Esophagus squamous epithelium (tissue), 5 donors: ENCODE measurements around the gene EHMT1. TPM values are rescaled to one million over a fixed set of nuclear protein-coding genes. Genes with fewer than 3 reads are reported as not detected.

Experiments used
- DNase-seq: peaks from one replicate; lab custom pipeline; 2025; lab: John Stamatoyannopoulos, UW
- H3K27ac ChIP-seq, 4 donors: fragments of 200-600 bp; sonication (generic); one replicate each; pipeline ENCODE4 v1.5.1; 2016 to 2019; ENCODE audit warnings: mild to moderate bottlenecking in 1 of 4
- H3K27me3 ChIP-seq, 4 donors: fragments of 200-600 bp; sonication (generic); 1 replicate in 3 of 4; 2 replicates in 1 of 4; pipeline versions ENCODE4 v1.5.1 to v1.6.0; 2017 to 2021; ENCODE audit warnings: antibody characterized with exemption in 1 of 4
- H3K36me3 ChIP-seq, 3 donors: fragments of 200-600 bp; sonication (generic); one replicate each; pipeline ENCODE4 v1.5.1; 2016 to 2019
- H3K4me1 ChIP-seq, 3 donors: fragments of 200-600 bp; sonication (generic); one replicate each; pipeline ENCODE4 v1.5.1; 2017 to 2019
- H3K4me3 ChIP-seq, 4 donors: fragments of 200-600 bp; sonication (generic); 1 replicate in 3 of 4; 2 replicates in 1 of 4; pipeline ENCODE4 v1.5.1; 2016 to 2019; ENCODE audit warnings: mild to moderate bottlenecking in 2 of 4, moderate library complexity in 1 of 4
- H3K9me3 ChIP-seq, 3 donors: fragments of 200-600 bp; sonication (generic); one replicate each; pipeline ENCODE4 v1.5.1; 2016 to 2019
- CTCF ChIP-seq, 6 experiments: fragments of 450-650 bp in 4 of 6; fragments of 200-600 bp in 2 of 6; sonication (generic) in 2 of 6; IDR thresholded peaks; one replicate each; pipeline ENCODE4 v1.5.1; 2016 to 2019; ENCODE audit warnings: antibody characterized with exemption in 6 of 6, mild to moderate bottlenecking in 4 of 6, moderate library complexity in 4 of 6
- POLR2A ChIP-seq, 4 donors: fragments of 450-650 bp; IDR thresholded peaks; one replicate each; pipeline ENCODE4 v1.6.1; 2017; ENCODE audit warnings: antibody characterized with exemption in 4 of 4, mild to moderate bottlenecking in 4 of 4, moderate library complexity in 3 of 4
- WGBS, 2 donors: methylation state at CpG; one replicate each; pipeline ENCODE4 v1.1.5; 2018; 5-methylcytosine and 5-hydroxymethylcytosine counted together
- intact Hi-C: fragments of 100-400 bp; cut with DNase I; formaldehyde crosslinking; loops from one replicate; pipeline ENCODE4 v1.15.0; 2022
- total RNA-seq, 4 donors: library from RNA; depleted of rRNA; stranded (reverse); fragments of >200 nt; gene quantifications; one replicate each; pipeline ENCODE4 v1.1.0, GENCODE V29; 2016
- donor health status: DM: yes; HTN: yes; CAD: no.

The EHMT1 gene
- total RNA-seq, 4 donors from 2014 or later: 42.8 to 87.0 (median 65.0) TPM

GRCh38 chr9:137688261-137688660 lies 69.5 kb downstream of the EHMT1 start:
- peaks cover 0 to 16% (median 0%) of the 10 kb centered on the region in 3 donors for H3K36me3 ChIP-seq
- H3K4me3 ChIP-seq: no peak overlapping the region
- no peak overlapping the region for H3K27ac ChIP-seq
- H3K4me1 ChIP-seq: peaks cover 0 to 64% (median 7%) of the 10 kb centered on the region in 3 donors
- TF ChIP-seq CTCF (IDR thresholded peaks at IDR 0.05) (no peak), POLR2A (IDR thresholded peaks at IDR 0.05) (no peak)
- no peak for DNase-seq
- WGBS, 2 donors: 87 to 90% methylated on average over 7 of the region's 7 CpGs
- intact Hi-C loops: no loop called here
- H3K9me3 ChIP-seq: no peaks in the 10 kb centered on the region
- no peaks in the 10 kb centered on the region for H3K27me3 ChIP-seq

- WGBS, 2 donors: 73 to 82% methylated on average over 7 of the region's 8 CpGs
- peaks cover 0 to 16% (median 0%) of the 10 kb centered on the region in 3 donors for H3K36me3 ChIP-seq
- H3K27ac ChIP-seq: no peak overlapping the region
- H3K4me1 ChIP-seq: peaks cover 0 to 66% (median 7%) of the 10 kb centered on the region in 3 donors
- no peak for TF ChIP-seq POLR2A (IDR thresholded peaks at IDR 0.05)
- TF ChIP-seq CTCF (IDR thresholded peaks at IDR 0.05): no peak
- intact Hi-C loops: no loop called here
- no peak overlapping the region for H3K4me3 ChIP-seq
- H3K27me3 ChIP-seq: no peaks in the 10 kb centered on the region
- no peak for DNase-seq
- H3K9me3 ChIP-seq: no peaks in the 10 kb centered on the region
These were observed 69.9 kb downstream of the EHMT1 start for GRCh38 chr9:137688725-137689124.

DNA sequence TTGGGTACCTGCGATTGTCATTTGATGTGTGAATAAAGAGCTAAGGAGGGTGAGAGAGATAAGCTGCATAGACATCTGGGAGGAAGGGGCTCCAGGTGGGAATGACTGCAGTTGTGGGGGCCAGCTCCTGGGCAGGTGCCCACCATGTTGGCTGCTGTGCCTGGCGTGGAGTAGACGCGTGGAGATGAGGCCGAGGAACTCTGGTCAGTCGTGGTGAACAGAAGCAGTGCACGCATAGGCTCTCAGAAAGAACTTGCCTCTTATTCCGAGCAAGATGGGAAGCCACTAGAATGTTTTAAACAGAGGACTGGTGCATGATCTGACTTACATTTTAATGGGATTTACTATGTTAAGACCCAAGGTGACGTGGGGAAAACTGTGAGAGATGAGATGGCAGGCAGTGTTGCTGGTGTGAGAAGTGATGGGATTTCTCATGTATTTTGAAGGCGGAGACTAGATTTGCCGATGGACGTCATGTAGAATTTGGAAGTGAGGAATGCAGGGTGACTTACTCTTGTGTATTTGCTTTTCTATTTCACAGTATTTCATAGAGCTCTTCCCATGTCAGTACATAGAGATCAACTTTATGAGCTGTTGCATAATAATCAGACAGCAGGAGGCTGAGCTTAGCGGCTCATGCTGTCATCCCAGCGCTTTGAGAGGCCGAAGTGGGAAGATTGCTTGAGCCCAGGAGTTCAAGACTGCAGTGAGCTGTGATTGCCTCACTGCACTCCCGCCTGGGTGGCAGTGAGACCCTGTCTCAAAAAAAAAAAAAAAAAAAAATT lies 71.1 kb downstream of the EHMT1 start:
- TF ChIP-seq POLR2A (IDR thresholded peaks at IDR 0.05) (no peak), CTCF (IDR thresholded peaks at IDR 0.05) (no peak)
- H3K27me3 ChIP-seq: no peaks in the 10 kb centered on the region
- no peaks in the 10 kb centered on the region for H3K9me3 ChIP-seq
- no peak overlapping the region for H3K4me3 ChIP-seq
- H3K4me1 ChIP-seq: peaks cover 0 to 72% (median 8%) of the 10 kb centered on the region in 3 donors
- intact Hi-C loops: no loop called here
- no peak for DNase-seq
- peaks cover 0 to 5% (median 0%) of the 10 kb centered on the region in 3 donors for H3K36me3 ChIP-seq
- 84 to 85% methylated on average over 16 of the region's 16 CpGs for WGBS, 2 donors
- no peak overlapping the region for H3K27ac ChIP-seq

GRCh38 chr9:137690930-137691645 lies 72.3 kb downstream of the EHMT1 start:
- H3K4me3 ChIP-seq: no peak overlapping the region
- peaks cover 0 to 83% (median 15%) of the 10 kb centered on the region in 3 donors for H3K4me1 ChIP-seq
- no peaks in the 10 kb centered on the region for H3K9me3 ChIP-seq
- H3K27ac ChIP-seq: no peak overlapping the region
- intact Hi-C loops: no loop called here
- TF ChIP-seq POLR2A (IDR thresholded peaks at IDR 0.05) (no peak), CTCF (IDR thresholded peaks at IDR 0.05) (no peak)
- H3K36me3 ChIP-seq: peaks cover 0 to 5% (median 0%) of the 10 kb centered on the region in 3 donors
- no peak for DNase-seq
- WGBS, 2 donors: 94 to 96% methylated on average over 6 of the region's 6 CpGs
- H3K27me3 ChIP-seq: no peaks in the 10 kb centered on the region
